Activated naive CD8-positive, alpha-beta T cell treated with anti-CD3 and anti-CD28 coated beads, Interleukin-2, amount 10 ng/mL, durations not matched to agents 7 days and 5 days (primary cell): ENCODE measurements around the gene HBB. TPM values are rescaled to one million over a fixed set of nuclear protein-coding genes. Genes with fewer than 3 reads are reported as not detected.

Experiments used
- ATAC-seq: fragments of 150-1000 bp; cut with Tn5 transposase; one replicate; pipeline ENCODE4 v1.10.0; 2021; ENCODE audit warnings: low read depth, moderate library complexity
- POLR2A ChIA-PET: fragments of 350-600 bp; sonication (Branson Sonifier 250); formaldehyde crosslinking; loops from one replicate; lab custom pipeline; 2021; ENCODE audit warnings: antibody characterized with exemption; lab: Charles Lee
- DNase-seq: peaks from one replicate; pipeline ENCODE4 v3.0.0; 2021
- H3K27ac Mint-ChIP-seq: one replicate; pipeline ENCODE4 v1.8.0; 2022; ENCODE audit warnings: mild to moderate bottlenecking, mixed read lengths
- H3K27me3 Mint-ChIP-seq: one replicate; pipeline ENCODE4 v1.8.0; 2022; ENCODE audit warnings: mild to moderate bottlenecking, moderate library complexity, mixed read lengths
- H3K36me3 Mint-ChIP-seq: one replicate; pipeline ENCODE4 v1.8.0; 2021; ENCODE audit warnings: mild to moderate bottlenecking, mixed read lengths
- H3K4me1 Mint-ChIP-seq: one replicate; pipeline ENCODE4 v1.8.0; 2021; ENCODE audit warnings: mixed read lengths
- H3K4me3 Mint-ChIP-seq: one replicate; pipeline ENCODE4 v1.8.0; 2022; ENCODE audit warnings: mild to moderate bottlenecking, moderate library complexity, mixed read lengths
- H3K9me3 Mint-ChIP-seq: one replicate; pipeline ENCODE4 v1.8.0; 2021; ENCODE audit warnings: mixed read lengths
- total RNA-seq, 2 experiments: library from RNA; stranded (reverse); gene quantifications; one replicate each; pipeline ENCODE4 v1.2.3, GENCODE V29; 2021

Gene HBB
- total RNA-seq, 2 experiments from 2014 or later, result not detected

DNA sequence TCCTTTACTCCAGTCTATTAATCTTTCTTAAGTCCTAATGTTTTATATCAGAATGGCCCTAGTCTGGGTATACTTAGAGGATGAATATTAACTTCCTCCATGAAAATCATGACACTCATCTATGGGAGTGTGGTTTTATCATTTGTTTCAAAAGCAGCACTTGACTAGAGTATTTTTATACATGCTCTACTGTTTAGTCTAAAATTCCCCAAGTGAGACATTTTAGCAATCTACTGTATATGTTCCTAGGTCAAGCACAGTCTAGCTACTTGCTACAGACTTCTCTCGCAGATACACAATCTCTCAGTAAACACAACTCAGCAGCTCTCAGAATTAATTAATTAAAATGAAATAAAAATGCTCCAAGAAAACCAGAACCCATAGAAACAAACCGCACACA, 2.9 kb upstream of the HBB start:
- H3K9me3 Mint-ChIP-seq, result no peaks in the 10 kb centered on the region
- H3K4me1 Mint-ChIP-seq, result peaks cover 5% of the 10 kb centered on the region
- POLR2A ChIA-PET, result no interaction called here
- DNase-seq (no peak), ATAC-seq (no peak)
- H3K4me3 Mint-ChIP-seq, result no peak overlapping the region
- no peak overlapping the region for H3K27ac Mint-ChIP-seq
- H3K27me3 Mint-ChIP-seq, result peaks cover 7% of the 10 kb centered on the region
- no peaks in the 10 kb centered on the region for H3K36me3 Mint-ChIP-seq

DNA sequence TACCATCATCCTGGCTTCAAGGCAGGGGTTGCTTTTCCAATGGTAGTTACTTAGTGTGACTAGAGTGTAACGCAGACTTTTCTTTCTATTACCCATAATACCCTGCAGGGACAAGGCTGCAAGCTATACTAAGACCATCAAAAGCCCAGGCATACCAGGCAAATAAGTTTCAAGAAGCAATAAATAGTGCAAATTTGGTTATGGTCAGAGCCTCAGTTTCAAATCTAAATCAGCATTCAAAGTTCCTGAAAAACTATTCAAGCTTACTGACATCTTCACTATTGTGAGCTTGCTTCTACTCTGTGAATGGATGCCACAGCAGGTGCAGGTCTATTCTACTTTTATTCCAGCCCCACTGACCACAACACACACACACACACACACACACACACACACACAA, 2.5 kb upstream of the HBB start:
- POLR2A ChIA-PET, result no interaction called here
- Mint-ChIP-seq H3K4me1 (peaks cover 2% of the 10 kb centered on the region), H3K27ac (no peak overlapping the region), H3K4me3 (no peak overlapping the region), H3K9me3 (no peaks in the 10 kb centered on the region), H3K36me3 (no peaks in the 10 kb centered on the region), H3K27me3 (peaks cover 7% of the 10 kb centered on the region)
- no peak for ATAC-seq
- no peak for DNase-seq

DNA sequence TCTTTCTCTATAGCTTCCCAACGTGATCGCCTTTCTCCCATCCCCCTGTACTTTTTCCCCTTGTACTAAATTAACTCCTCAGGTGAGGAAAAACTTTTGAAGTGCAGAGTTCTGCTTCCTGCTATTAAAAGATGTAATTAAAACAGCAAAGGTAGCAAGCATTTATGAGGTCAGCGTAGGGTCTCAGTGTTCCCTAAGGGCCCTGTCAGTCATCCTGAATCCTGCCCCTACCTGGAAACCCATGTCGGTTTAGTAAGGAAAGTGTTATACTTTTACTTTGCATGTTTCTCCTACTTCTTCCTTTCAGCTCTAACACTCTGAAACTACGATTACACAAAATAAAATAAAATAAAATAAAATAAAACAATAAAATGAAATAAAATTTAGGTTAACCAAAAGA, 1.3 kb upstream of the HBB start:
- H3K4me1 Mint-ChIP-seq, result no peaks in the 10 kb centered on the region
- H3K4me3 Mint-ChIP-seq, result no peak overlapping the region
- no peaks in the 10 kb centered on the region for H3K36me3 Mint-ChIP-seq
- POLR2A ChIA-PET, result no interaction called here
- H3K27me3 Mint-ChIP-seq, result peaks cover 7% of the 10 kb centered on the region
- H3K27ac Mint-ChIP-seq, result no peak overlapping the region
- no peaks in the 10 kb centered on the region for H3K9me3 Mint-ChIP-seq
- no peak for ATAC-seq
- DNase-seq, result no peak

DNA sequence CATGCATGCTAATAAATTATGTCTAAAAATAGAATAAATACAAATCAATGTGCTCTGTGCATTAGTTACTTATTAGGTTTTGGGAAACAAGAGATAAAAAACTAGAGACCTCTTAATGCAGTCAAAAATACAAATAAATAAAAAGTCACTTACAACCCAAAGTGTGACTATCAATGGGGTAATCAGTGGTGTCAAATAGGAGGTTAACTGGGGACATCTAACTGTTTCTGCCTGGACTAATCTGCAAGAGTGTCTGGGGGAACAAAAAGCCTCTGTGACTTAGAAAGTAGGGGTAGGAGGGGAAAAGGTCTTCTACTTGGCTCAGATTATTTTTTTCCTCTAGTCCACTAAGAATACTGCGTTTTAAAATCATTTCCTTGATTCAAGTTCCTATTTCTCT, 810 bp upstream of the HBB start:
- Mint-ChIP-seq H3K4me3 (no peak overlapping the region), H3K4me1 (no peaks in the 10 kb centered on the region), H3K36me3 (no peaks in the 10 kb centered on the region), H3K27me3 (peaks cover 7% of the 10 kb centered on the region), H3K27ac (no peak overlapping the region), H3K9me3 (no peaks in the 10 kb centered on the region)
- no peak for DNase-seq
- ATAC-seq, result no peak
- POLR2A ChIA-PET, result no interaction called here

DNA sequence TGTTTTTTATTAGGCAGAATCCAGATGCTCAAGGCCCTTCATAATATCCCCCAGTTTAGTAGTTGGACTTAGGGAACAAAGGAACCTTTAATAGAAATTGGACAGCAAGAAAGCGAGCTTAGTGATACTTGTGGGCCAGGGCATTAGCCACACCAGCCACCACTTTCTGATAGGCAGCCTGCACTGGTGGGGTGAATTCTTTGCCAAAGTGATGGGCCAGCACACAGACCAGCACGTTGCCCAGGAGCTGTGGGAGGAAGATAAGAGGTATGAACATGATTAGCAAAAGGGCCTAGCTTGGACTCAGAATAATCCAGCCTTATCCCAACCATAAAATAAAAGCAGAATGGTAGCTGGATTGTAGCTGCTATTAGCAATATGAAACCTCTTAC, 1.4 kb downstream of the HBB start:
- POLR2A ChIA-PET, result no interaction called here
- Mint-ChIP-seq H3K9me3 (no peaks in the 10 kb centered on the region), H3K4me3 (no peak overlapping the region), H3K4me1 (no peaks in the 10 kb centered on the region), H3K36me3 (no peaks in the 10 kb centered on the region), H3K27me3 (no peaks in the 10 kb centered on the region), H3K27ac (no peak overlapping the region)
- DNase-seq (no peak), ATAC-seq (no peak)

DNA sequence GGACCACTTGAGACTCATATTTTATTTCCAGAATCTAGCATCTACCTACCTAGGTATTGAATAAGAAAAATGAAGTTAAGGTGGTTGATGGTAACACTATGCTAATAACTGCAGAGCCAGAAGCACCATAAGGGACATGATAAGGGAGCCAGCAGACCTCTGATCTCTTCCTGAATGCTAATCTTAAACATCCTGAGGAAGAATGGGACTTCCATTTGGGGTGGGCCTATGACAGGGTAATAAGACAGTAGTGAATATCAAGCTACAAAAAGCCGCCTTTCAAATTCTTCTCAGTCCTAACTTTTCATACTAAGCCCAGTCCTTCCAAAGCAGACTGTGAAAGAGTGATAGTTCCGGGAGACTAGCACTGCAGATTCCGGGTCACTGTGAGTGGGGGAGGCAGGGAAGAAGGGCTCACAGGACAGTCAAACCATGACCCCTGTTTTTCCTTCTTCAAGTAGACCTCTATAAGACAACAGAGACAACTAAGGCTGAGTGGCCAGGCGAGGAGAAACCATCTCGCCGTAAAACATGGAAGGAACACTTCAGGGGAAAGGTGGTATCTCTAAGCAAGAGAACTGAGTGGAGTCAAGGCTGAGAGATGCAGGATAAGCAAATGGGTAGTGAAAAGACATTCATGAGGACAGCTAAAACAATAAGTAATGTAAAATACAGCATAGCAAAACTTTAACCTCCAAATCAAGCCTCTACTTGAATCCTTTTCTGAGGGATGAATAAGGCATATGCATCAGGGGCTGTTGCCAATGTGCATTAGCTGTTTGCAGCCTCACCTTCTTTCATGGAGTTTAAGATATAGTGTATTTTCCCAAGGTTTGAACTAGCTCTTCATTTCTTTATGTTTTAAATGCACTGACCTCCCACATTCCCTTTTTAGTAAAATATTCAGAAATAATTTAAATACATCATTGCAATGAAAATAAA, 2.1 kb downstream of the HBB start:
- no peaks in the 10 kb centered on the region for H3K36me3 Mint-ChIP-seq
- H3K4me3 Mint-ChIP-seq, result no peak overlapping the region
- H3K27ac Mint-ChIP-seq, result no peak overlapping the region
- H3K9me3 Mint-ChIP-seq, result no peaks in the 10 kb centered on the region
- ATAC-seq (no peak), DNase-seq (no peak)
- H3K27me3 Mint-ChIP-seq, result no peaks in the 10 kb centered on the region
- POLR2A ChIA-PET, result no interaction called here
- H3K4me1 Mint-ChIP-seq, result no peaks in the 10 kb centered on the region

DNA sequence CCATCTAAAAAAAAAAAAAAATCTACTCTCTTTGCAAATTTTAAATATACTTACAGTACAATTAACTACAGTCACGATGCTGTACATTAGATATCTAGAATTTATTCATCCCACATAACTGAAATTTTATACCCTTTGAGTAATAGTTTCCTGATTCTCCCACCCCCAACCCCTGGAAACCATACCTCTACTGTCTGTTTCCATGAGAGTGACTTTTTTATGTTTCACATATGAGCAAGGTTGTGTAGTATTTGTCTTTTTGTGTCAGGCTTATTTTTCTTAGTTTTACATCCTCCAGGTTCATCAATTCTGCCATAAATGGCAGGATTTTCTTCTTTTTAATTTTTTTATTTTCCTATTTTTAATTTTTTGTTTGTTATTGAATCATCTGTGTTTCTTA, 3.2 kb downstream of the HBB start:
- DNase-seq (no peak), ATAC-seq (no peak)
- no peak overlapping the region for H3K4me3 Mint-ChIP-seq
- no peaks in the 10 kb centered on the region for H3K27me3 Mint-ChIP-seq
- POLR2A ChIA-PET, result no interaction called here
- H3K9me3 Mint-ChIP-seq, result no peaks in the 10 kb centered on the region
- no peaks in the 10 kb centered on the region for H3K4me1 Mint-ChIP-seq
- no peaks in the 10 kb centered on the region for H3K36me3 Mint-ChIP-seq
- H3K27ac Mint-ChIP-seq, result no peak overlapping the region

GRCh38 chr11:5223146-5223545, 3.7 kb downstream of the HBB start:
- H3K36me3 Mint-ChIP-seq, result no peaks in the 10 kb centered on the region
- POLR2A ChIA-PET, result no interaction called here

GRCh38 chr11:5210376-5210885, 16.4 kb downstream of the HBB start:
- no peak overlapping the region for H3K27ac Mint-ChIP-seq
- H3K27me3 Mint-ChIP-seq, result no peaks in the 10 kb centered on the region

More at GRCh38 chr11:5223146-5223545, 3.7 kb downstream of the HBB start:
- DNase-seq (no peak), ATAC-seq (no peak)
- no peaks in the 10 kb centered on the region for H3K27me3 Mint-ChIP-seq
- no peaks in the 10 kb centered on the region for H3K9me3 Mint-ChIP-seq
- H3K4me3 Mint-ChIP-seq, result no peak overlapping the region
- H3K4me1 Mint-ChIP-seq, result no peaks in the 10 kb centered on the region
- H3K27ac Mint-ChIP-seq, result no peak overlapping the region

GRCh38 chr11:5204787-5205186, 22.1 kb downstream of the HBB start:
- no peak overlapping the region for H3K27ac Mint-ChIP-seq
- no peaks in the 10 kb centered on the region for H3K36me3 Mint-ChIP-seq
- no peaks in the 10 kb centered on the region for H3K4me1 Mint-ChIP-seq
- no peaks in the 10 kb centered on the region for H3K27me3 Mint-ChIP-seq
- POLR2A ChIA-PET, result no interaction called here
- H3K9me3 Mint-ChIP-seq, result no peaks in the 10 kb centered on the region
- ATAC-seq, result no peak
- H3K4me3 Mint-ChIP-seq, result no peak overlapping the region
- DNase-seq, result no peak

More at GRCh38 chr11:5210376-5210885, 16.4 kb downstream of the HBB start:
- Mint-ChIP-seq H3K36me3 (no peaks in the 10 kb centered on the region), H3K4me3 (no peak overlapping the region), H3K4me1 (no peaks in the 10 kb centered on the region), H3K9me3 (no peaks in the 10 kb centered on the region)
- no peak for DNase-seq
- no peak for ATAC-seq
- POLR2A ChIA-PET, result no interaction called here

DNA sequence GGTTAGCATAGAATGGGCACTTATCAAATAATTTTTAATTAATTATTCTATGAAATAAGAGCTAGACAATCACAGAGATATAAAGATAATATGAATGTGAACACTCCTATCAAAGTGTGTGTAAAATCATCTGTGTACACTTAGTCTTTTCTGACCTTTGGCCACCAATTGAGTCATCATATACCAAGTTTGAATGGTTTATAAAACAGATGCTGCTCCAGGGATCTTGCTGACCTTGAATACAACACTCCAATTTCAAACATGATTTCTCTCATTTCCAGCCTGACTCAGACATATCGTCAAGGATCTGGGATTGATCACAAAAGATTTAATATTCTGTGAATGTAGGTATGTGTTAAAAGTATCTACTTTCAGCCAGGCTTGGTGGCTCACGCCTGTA, 23.5 kb downstream of the HBB start:
- ATAC-seq, result no peak
- no peak for DNase-seq
- Mint-ChIP-seq H3K36me3 (no peaks in the 10 kb centered on the region), H3K27me3 (no peaks in the 10 kb centered on the region), H3K4me3 (no peak overlapping the region), H3K4me1 (no peaks in the 10 kb centered on the region), H3K27ac (no peak overlapping the region), H3K9me3 (no peaks in the 10 kb centered on the region)
- POLR2A ChIA-PET, result no interaction called here

DNA sequence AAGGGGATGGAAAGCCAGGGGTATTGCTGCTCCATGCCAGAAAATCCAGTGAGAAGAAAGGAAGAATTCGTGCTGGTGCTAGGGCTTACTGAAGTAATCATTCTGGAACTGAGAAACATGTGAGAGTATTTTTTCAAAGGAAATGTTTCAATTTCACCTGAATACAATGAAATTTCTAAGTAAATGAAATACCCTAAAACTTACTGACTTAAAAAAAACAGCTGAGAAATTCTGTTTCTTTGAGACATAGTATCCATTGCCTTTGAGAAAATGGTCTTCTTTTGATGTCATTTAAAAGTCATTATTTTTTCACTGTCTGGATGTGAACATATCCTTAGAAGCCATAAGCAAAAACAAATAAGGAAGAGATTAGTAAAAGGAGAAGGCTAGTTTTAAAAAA, 26.3 kb downstream of the HBB start, which contains the start of gene OR51V1:
Gene OR51V1 (minus strand): TSS at position 101 of the 400 bp plus-strand sequence. CDS start 0 bp downstream, at position 101.
- Mint-ChIP-seq H3K9me3 (no peaks in the 10 kb centered on the region), H3K27me3 (no peaks in the 10 kb centered on the region), H3K4me3 (no peak within 1 kb of the TSS), H3K36me3 (no peaks in the 10 kb centered on the region), H3K27ac (no peak within 1 kb of the TSS), H3K4me1 (no peaks in the 10 kb centered on the region)
- DNase-seq, result no peak
- POLR2A ChIA-PET, result no interaction called here
- no peak for ATAC-seq

DNA sequence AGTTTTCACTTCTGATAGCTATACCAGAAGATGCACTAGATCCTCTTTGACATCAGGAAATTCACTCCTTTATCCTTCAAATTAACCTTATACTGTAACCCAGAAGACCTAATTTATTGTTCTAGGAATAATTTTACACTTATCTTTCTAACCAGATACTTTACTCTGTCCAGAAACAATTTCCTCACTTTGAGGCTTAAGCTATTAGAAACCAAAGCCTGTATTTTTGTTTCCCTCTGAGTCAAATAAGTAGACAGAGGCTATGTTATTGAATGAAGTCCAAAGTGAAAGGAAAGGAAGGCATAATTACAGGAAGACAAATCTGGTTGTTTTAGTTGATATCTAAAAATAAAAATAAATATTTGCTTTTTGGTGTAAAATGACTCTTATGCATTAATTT, 28.6 kb downstream of the HBB start:
- Mint-ChIP-seq H3K4me1 (no peaks in the 10 kb centered on the region), H3K36me3 (no peaks in the 10 kb centered on the region), H3K4me3 (no peak overlapping the region), H3K27ac (no peak overlapping the region), H3K27me3 (no peaks in the 10 kb centered on the region), H3K9me3 (no peaks in the 10 kb centered on the region)
- POLR2A ChIA-PET, result no interaction called here
- DNase-seq (no peak), ATAC-seq (no peak)

GRCh38 chr11:5197536-5197935, 29.3 kb downstream of the HBB start:
- Mint-ChIP-seq H3K4me3 (no peak overlapping the region), H3K36me3 (no peaks in the 10 kb centered on the region), H3K27ac (no peak overlapping the region), H3K4me1 (no peaks in the 10 kb centered on the region), H3K27me3 (no peaks in the 10 kb centered on the region), H3K9me3 (no peaks in the 10 kb centered on the region)
- POLR2A ChIA-PET, result no interaction called here
- DNase-seq (no peak), ATAC-seq (no peak)
